ENCODE results near the gene LAMA2. TPM values are rescaled to one million over a fixed set of nuclear protein-coding genes. Genes with fewer than 3 reads are reported as not detected.
"Not testable (repeated sequence)": the region's sequence is repeated elsewhere in the genome, so short reads cannot be mapped to it uniquely, and the experiment has no call there.

The LAMA2 gene
- total RNA-seq, 1 donor, result 9.4 TPM

DNA sequence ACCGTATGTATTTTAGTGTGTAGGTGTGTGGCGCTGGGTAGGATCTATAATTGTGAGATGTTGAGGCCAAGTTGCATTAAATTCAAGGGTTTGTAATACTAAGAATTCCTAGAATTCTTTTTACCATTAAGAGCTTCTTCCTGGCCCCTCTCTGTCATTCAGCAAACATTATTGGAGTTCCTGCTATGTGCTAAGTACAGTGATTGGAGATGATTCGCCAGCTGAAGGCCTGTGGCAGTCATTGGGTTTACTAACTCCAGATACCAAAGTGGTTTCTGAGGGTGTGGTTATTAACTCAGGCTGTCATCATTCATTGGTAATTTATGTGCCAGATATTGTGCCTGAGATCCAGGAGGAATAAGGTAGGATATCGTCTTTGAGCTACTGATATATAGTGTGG is 167.1 kb downstream of the LAMA2 start:
- Histone ChIP-seq H3K4me3 (ENCODE audit: insufficient read depth, low read length) (no peak overlapping the region), H3K79me2 (ENCODE audit: insufficient read depth, low read length) (no peaks in the 10 kb centered on the region), H3K4me2 (ENCODE audit: insufficient read depth, low read length) (no peak overlapping the region), H3K36me3 (ENCODE audit: insufficient read depth, low read length) (no peaks in the 10 kb centered on the region), H4K20me1 (ENCODE audit: insufficient read depth, low read length) (no peaks in the 10 kb centered on the region), H3K27ac (ENCODE audit: low read depth, low read length) (no peak overlapping the region), H3K27me3 (ENCODE audit: insufficient read depth, low read length) (no peaks in the 10 kb centered on the region), H3K9me3 (ENCODE audit: low read depth, low read length) (no peaks in the 10 kb centered on the region), H3K4me1 (ENCODE audit: insufficient read depth, low read length) (no peaks in the 10 kb centered on the region), H2AFZ (ENCODE audit: low read length) (no peak overlapping the region)
- TF ChIP-seq CTCF (IDR thresholded peaks at IDR 0.05; ENCODE audit: extremely low read depth, low read depth, low read length), result no peak
- no peak for DNase-seq (ENCODE audit: insufficient read length, low spot score, missing footprints)

GRCh38 chr6:129053143-129053542 is 170.2 kb downstream of the LAMA2 start:
- not testable (repeated sequence) for H3K4me1 ChIP-seq (ENCODE audit: insufficient read depth, low read length); H3K9me3 ChIP-seq (ENCODE audit: low read depth, low read length); H3K27me3 ChIP-seq (ENCODE audit: insufficient read depth, low read length); H3K4me3 ChIP-seq (ENCODE audit: insufficient read depth, low read length); DNase-seq (ENCODE audit: insufficient read length, low spot score, missing footprints); H4K20me1 ChIP-seq (ENCODE audit: insufficient read depth, low read length); H2AFZ ChIP-seq (ENCODE audit: low read length); H3K4me2 ChIP-seq (ENCODE audit: insufficient read depth, low read length); H3K27ac ChIP-seq (ENCODE audit: low read depth, low read length); H3K36me3 ChIP-seq (ENCODE audit: insufficient read depth, low read length); H3K79me2 ChIP-seq (ENCODE audit: insufficient read depth, low read length)

DNA sequence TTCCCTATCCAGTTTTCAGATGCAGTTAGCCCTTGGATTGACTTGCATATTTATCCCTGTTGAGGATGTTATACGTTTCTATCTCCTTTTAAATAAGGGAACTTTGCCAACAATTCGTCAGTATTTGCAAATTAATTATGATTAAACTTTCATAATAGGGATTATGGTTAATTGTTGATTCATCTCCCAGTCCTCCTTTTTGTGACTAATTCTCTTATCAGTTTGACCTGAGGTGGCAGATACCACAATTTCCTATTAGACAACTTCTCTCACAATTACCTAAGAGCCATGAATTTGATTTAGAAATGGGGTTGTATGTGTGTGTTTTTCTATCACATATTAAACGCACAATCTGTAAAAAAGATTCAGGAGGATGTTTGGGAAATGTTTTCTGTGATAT is 172.9 kb downstream of the LAMA2 start:
- no peak for TF ChIP-seq CTCF (IDR thresholded peaks at IDR 0.05; ENCODE audit: extremely low read depth, low read depth, low read length)
- H3K79me2 ChIP-seq (ENCODE audit: insufficient read depth, low read length), result no peaks in the 10 kb centered on the region
- H4K20me1 ChIP-seq (ENCODE audit: insufficient read depth, low read length), result no peaks in the 10 kb centered on the region
- H3K4me3 ChIP-seq (ENCODE audit: insufficient read depth, low read length), result no peak overlapping the region
- no peak overlapping the region for H3K4me2 ChIP-seq (ENCODE audit: insufficient read depth, low read length)
- no peak for DNase-seq (ENCODE audit: insufficient read length, low spot score, missing footprints)
- no peaks in the 10 kb centered on the region for H3K36me3 ChIP-seq (ENCODE audit: insufficient read depth, low read length)
- H3K9me3 ChIP-seq (ENCODE audit: low read depth, low read length), result no peaks in the 10 kb centered on the region
- no peak overlapping the region for H2AFZ ChIP-seq (ENCODE audit: low read length)
- H3K4me1 ChIP-seq (ENCODE audit: insufficient read depth, low read length), result no peaks in the 10 kb centered on the region
- H3K27ac ChIP-seq (ENCODE audit: low read depth, low read length), result no peak overlapping the region
- H3K27me3 ChIP-seq (ENCODE audit: insufficient read depth, low read length), result no peaks in the 10 kb centered on the region

- no peak for DNase-seq (ENCODE audit: insufficient read length, low spot score, missing footprints)
- Histone ChIP-seq H3K4me1 (ENCODE audit: insufficient read depth, low read length) (no peaks in the 10 kb centered on the region), H3K9me3 (ENCODE audit: low read depth, low read length) (no peaks in the 10 kb centered on the region), H2AFZ (ENCODE audit: low read length) (no peak overlapping the region), H3K27ac (ENCODE audit: low read depth, low read length) (no peak overlapping the region), H4K20me1 (ENCODE audit: insufficient read depth, low read length) (no peaks in the 10 kb centered on the region), H3K27me3 (ENCODE audit: insufficient read depth, low read length) (no peaks in the 10 kb centered on the region), H3K4me2 (ENCODE audit: insufficient read depth, low read length) (no peak overlapping the region), H3K4me3 (ENCODE audit: insufficient read depth, low read length) (no peak overlapping the region), H3K36me3 (ENCODE audit: insufficient read depth, low read length) (no peaks in the 10 kb centered on the region), H3K79me2 (ENCODE audit: insufficient read depth, low read length) (no peaks in the 10 kb centered on the region)
- TF ChIP-seq CTCF (IDR thresholded peaks at IDR 0.05; ENCODE audit: extremely low read depth, low read depth, low read length), result no peak
These were observed 176.7 kb downstream of the LAMA2 start for GRCh38 chr6:129059650-129060049.

GRCh38 chr6:129069006-129069405 is 186.1 kb downstream of the LAMA2 start:
- Histone ChIP-seq H2AFZ (ENCODE audit: low read length) (no peak overlapping the region), H3K4me3 (ENCODE audit: insufficient read depth, low read length) (no peak overlapping the region), H3K36me3 (ENCODE audit: insufficient read depth, low read length) (no peaks in the 10 kb centered on the region), H3K4me1 (ENCODE audit: insufficient read depth, low read length) (no peaks in the 10 kb centered on the region), H3K4me2 (ENCODE audit: insufficient read depth, low read length) (no peak overlapping the region), H3K27ac (ENCODE audit: low read depth, low read length) (no peak overlapping the region), H3K27me3 (ENCODE audit: insufficient read depth, low read length) (no peaks in the 10 kb centered on the region), H3K9me3 (ENCODE audit: low read depth, low read length) (no peaks in the 10 kb centered on the region), H3K79me2 (ENCODE audit: insufficient read depth, low read length) (no peaks in the 10 kb centered on the region), H4K20me1 (ENCODE audit: insufficient read depth, low read length) (no peaks in the 10 kb centered on the region)
- no peak for DNase-seq (ENCODE audit: insufficient read length, low spot score, missing footprints)
- TF ChIP-seq CTCF (IDR thresholded peaks at IDR 0.05; ENCODE audit: extremely low read depth, low read depth, low read length), result no peak

All from osteoblast (primary cell).